SK-N-SH treated with all-trans-retinoic acid at 6 μM for 48 hours (cell line): ENCODE measurements around the gene SMOC2.

ENCODE experiments used
- ATAC-seq: fragments of 200-7000 bp; cut with Tn5 transposase; 3 replicates; pipeline ENCODE4 v1.9.1; 2020; ENCODE audit warnings: mild to moderate bottlenecking, moderate library complexity
- ARNTL ChIP-seq: fragments of 450-650 bp; formaldehyde crosslinking; IDR thresholded peaks from 2 replicates; pipeline ENCODE4 v1.5.0; 2020; ENCODE audit warnings: low read depth, mild to moderate bottlenecking, moderate library complexity, borderline replicate concordance
- BACH2 ChIP-seq: fragments of 250-450 bp; sonication (Bioruptor Pico); IDR thresholded peaks from 2 replicates; pipeline ENCODE4 v1.9.0; 2021; ENCODE audit warnings: mild to moderate bottlenecking, borderline replicate concordance
- CREB5 ChIP-seq: fragments of 250-450 bp; sonication (Bioruptor Pico); IDR thresholded peaks from 2 replicates; pipeline ENCODE4 v1.5.1; 2020; ENCODE audit warnings: low read depth, mild to moderate bottlenecking, moderate library complexity
- CSDC2 ChIP-seq: fragments of 250-450 bp; sonication (Bioruptor Pico); IDR thresholded peaks from 2 replicates; pipeline ENCODE4 v1.5.0; 2020; ENCODE audit warnings: mild to moderate bottlenecking, moderate library complexity
- CSRNP3 ChIP-seq: fragments of 250-450 bp; sonication (Bioruptor Pico); IDR thresholded peaks from 2 replicates; pipeline ENCODE4 v1.5.1; 2021; ENCODE audit warnings: mild to moderate bottlenecking, moderate library complexity
- ESRRG ChIP-seq: fragments of 250-450 bp; sonication (Bioruptor Pico); IDR thresholded peaks from 2 replicates; pipeline ENCODE4 v1.6.1; 2021; ENCODE audit warnings: mild to moderate bottlenecking
- GLIS3 ChIP-seq: fragments of 250-450 bp; sonication (Bioruptor Pico); IDR thresholded peaks from 2 replicates; pipeline ENCODE4 v1.5.0; 2020; ENCODE audit warnings: mild to moderate bottlenecking, moderate library complexity
- ISL1 ChIP-seq: fragments of 250-450 bp; sonication (Bioruptor Pico); IDR thresholded peaks from 2 replicates; pipeline ENCODE4 v2.1.2; 2022; ENCODE audit warnings: mild to moderate bottlenecking, moderate library complexity
- OSR1 ChIP-seq: fragments of 250-450 bp; sonication (Bioruptor Pico); IDR thresholded peaks from 2 replicates; pipeline ENCODE4 v1.8.0; 2022; ENCODE audit warnings: moderate library complexity, mild to moderate bottlenecking, inconsistent platforms
- PATZ1 ChIP-seq: fragments of 250-450 bp; sonication (Bioruptor Pico); IDR thresholded peaks from 2 replicates; pipeline ENCODE4 v1.8.0; 2020; ENCODE audit warnings: mild to moderate bottlenecking, moderate library complexity, borderline replicate concordance
- POU6F1 ChIP-seq: fragments of 250-450 bp; sonication (Bioruptor Pico); IDR thresholded peaks from 2 replicates; pipeline ENCODE4 v1.8.0; 2021; ENCODE audit warnings: low read depth, mild to moderate bottlenecking, moderate library complexity, borderline replicate concordance
- PPARA ChIP-seq: fragments of 250-450 bp; sonication (Bioruptor Pico); IDR thresholded peaks from 2 replicates; pipeline ENCODE4 v1.5.0; 2020; ENCODE audit warnings: mild to moderate bottlenecking, borderline replicate concordance
- RARB ChIP-seq: fragments of 250-450 bp; sonication (Bioruptor Pico); IDR thresholded peaks from 2 replicates; pipeline ENCODE4 v1.8.0; 2021; ENCODE audit warnings: mild to moderate bottlenecking, moderate library complexity
- SNAI2 ChIP-seq: fragments of 250-450 bp; sonication (Bioruptor Pico); IDR thresholded peaks from 2 replicates; pipeline ENCODE4 v1.5.0; 2020; ENCODE audit warnings: mild to moderate bottlenecking, moderate library complexity
- TCF4 ChIP-seq: fragments of 250-450 bp; sonication (Bioruptor Pico); IDR thresholded peaks from 2 replicates; pipeline ENCODE4 v1.8.0; 2021; ENCODE audit warnings: mild to moderate bottlenecking, moderate library complexity, borderline replicate concordance
- TOX ChIP-seq: fragments of 250-450 bp; sonication (Bioruptor Pico); IDR thresholded peaks from 2 replicates; pipeline ENCODE4 v1.8.0; 2021; ENCODE audit warnings: mild to moderate bottlenecking, moderate library complexity, borderline replicate concordance
- ZC3H10 ChIP-seq: fragments of 250-450 bp; sonication (Bioruptor Pico); IDR thresholded peaks from 2 replicates; pipeline ENCODE4 v1.5.1; 2021; ENCODE audit warnings: mild to moderate bottlenecking, moderate library complexity
- ZFP3 ChIP-seq: fragments of 250-450 bp; sonication (Bioruptor Pico); IDR thresholded peaks from 2 replicates; pipeline ENCODE4 v1.5.0; 2020; ENCODE audit warnings: mild to moderate bottlenecking, moderate library complexity
- ZFP30 ChIP-seq: fragments of 450-650 bp; formaldehyde crosslinking; IDR thresholded peaks from 2 replicates; pipeline ENCODE4 v1.5.0; 2022; ENCODE audit warnings: mild to moderate bottlenecking, moderate library complexity
- ZNF565 ChIP-seq: fragments of 450-650 bp; formaldehyde crosslinking; conservative IDR thresholded peaks from 2 replicates; pipeline ENCODE4 v1.5.0; 2020; ENCODE audit warnings: low read depth, mild to moderate bottlenecking, moderate library complexity
- ZNF70 ChIP-seq: fragments of 450-650 bp; formaldehyde crosslinking; IDR thresholded peaks from 2 replicates; pipeline ENCODE4 v1.5.0; 2020; ENCODE audit warnings: mild to moderate bottlenecking, moderate library complexity
- ZNF8 ChIP-seq: fragments of 450-650 bp; formaldehyde crosslinking; IDR thresholded peaks from 2 replicates; pipeline ENCODE4 v1.5.0; 2020; ENCODE audit warnings: mild to moderate bottlenecking, moderate library complexity

The SMOC2 gene

GRCh38 chr6:168479421-168479820 is 38.4 kb downstream of the SMOC2 start:
- no peak for ATAC-seq
- no peak for TF ChIP-seq ISL1
- TF ChIP-seq ZFP30 (CRISPR knock-in tag): no peak
- no peak for TF ChIP-seq ZNF8
- TF ChIP-seq BACH2 (CRISPR knock-in tag): no peak
- TF ChIP-seq RARB (CRISPR knock-in tag): no peak
- TF ChIP-seq ESRRG: no peak
- no peak for TF ChIP-seq POU6F1 (CRISPR knock-in tag)
- TF ChIP-seq TCF4: no peak
- TF ChIP-seq CSRNP3 (CRISPR knock-in tag): no peak
- TF ChIP-seq CREB5 (CRISPR knock-in tag): no peak
- no peak for TF ChIP-seq ZFP3 (CRISPR knock-in tag)
- no peak for TF ChIP-seq PATZ1 (CRISPR knock-in tag)
- no peak for TF ChIP-seq ZNF70
- TF ChIP-seq TOX: no peak
- no peak for TF ChIP-seq OSR1
- TF ChIP-seq PPARA (CRISPR knock-in tag): no peak

GRCh38 chr6:168480481-168480880 is 39.5 kb downstream of the SMOC2 start:
- TF ChIP-seq ZFP30 (CRISPR knock-in tag): no peak
- no peak for TF ChIP-seq GLIS3 (CRISPR knock-in tag)
- no peak for TF ChIP-seq ISL1
- no peak for TF ChIP-seq RARB (CRISPR knock-in tag)
- no peak for TF ChIP-seq PPARA (CRISPR knock-in tag)
- no peak for TF ChIP-seq POU6F1 (CRISPR knock-in tag)
- no peak for TF ChIP-seq BACH2 (CRISPR knock-in tag)
- no peak for TF ChIP-seq ZNF70
- TF ChIP-seq CSDC2 (CRISPR knock-in tag): no peak
- TF ChIP-seq ZNF565 (CRISPR knock-in tag): no peak
- TF ChIP-seq ZC3H10 (CRISPR knock-in tag): no peak
- TF ChIP-seq ARNTL (CRISPR knock-in tag): no peak
- no peak for TF ChIP-seq PATZ1 (CRISPR knock-in tag)
- no peak for TF ChIP-seq CREB5 (CRISPR knock-in tag)
- no peak for TF ChIP-seq SNAI2 (CRISPR knock-in tag)
- TF ChIP-seq TCF4: no peak
- TF ChIP-seq, all 23 proteins: peak for 0

More at GRCh38 chr6:168480481-168480880, 39.5 kb downstream of the SMOC2 start:
- ATAC-seq: no peak
